Stimulated activated CD4-positive, alpha-beta T cell treated with anti-CD3 and anti-CD28 coated beads, Interleukin-1b, Interleukin-23, amount 100 ng/mL, for 1 hour (primary cell): ENCODE results near the gene FBXO38.
"Not testable (repeated sequence)": the region's sequence is repeated elsewhere in the genome, so short reads cannot be mapped to it uniquely, and the experiment has no call there.

Experiments
- DNase-seq, 2 donors: peaks; one replicate each; pipeline ENCODE4 v3.0.0-alpha.2; 2020; ENCODE audit warnings: low read depth in 2 of 2

The FBXO38 gene

DNA sequence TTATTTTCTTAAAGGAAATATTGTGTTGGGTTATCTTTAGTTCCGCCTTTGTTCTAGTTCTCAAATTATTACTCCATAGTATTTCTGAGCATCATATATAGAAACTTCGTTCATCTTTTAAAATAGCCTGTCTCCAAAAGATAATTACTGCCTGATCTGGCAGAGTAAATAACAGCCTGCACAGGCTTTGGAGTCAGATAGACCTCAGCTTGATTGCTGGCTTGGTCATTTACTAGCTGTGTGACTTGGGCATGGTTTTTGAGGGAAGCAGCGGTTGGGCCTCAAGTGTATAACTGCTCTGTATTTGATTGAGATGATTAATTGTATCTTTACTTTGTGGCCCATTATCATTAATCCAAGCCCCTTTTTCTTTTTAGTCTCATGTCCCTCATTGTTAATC lies 50.1 kb downstream of the FBXO38 start:
- DNase-seq, result no peak

DNA sequence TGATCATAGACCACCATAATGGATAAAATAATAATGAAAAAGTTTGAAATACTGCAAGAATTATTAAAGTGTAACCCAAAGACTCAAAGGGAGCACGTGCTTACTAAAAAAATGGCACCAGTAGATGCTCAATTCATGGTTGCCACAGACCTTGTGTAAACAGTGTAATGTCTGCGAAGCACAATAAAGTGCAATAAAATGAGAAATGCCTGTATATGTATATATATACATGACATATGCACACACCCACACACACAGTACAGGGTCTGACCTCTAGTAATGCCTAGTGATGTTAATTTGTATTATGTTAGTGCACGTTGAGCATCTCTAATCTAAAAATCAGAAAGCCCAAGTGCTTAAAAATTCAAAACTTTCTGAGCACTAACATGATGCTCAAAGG lies 52.3 kb downstream of the FBXO38 start:
- DNase-seq, result no peak

DNA sequence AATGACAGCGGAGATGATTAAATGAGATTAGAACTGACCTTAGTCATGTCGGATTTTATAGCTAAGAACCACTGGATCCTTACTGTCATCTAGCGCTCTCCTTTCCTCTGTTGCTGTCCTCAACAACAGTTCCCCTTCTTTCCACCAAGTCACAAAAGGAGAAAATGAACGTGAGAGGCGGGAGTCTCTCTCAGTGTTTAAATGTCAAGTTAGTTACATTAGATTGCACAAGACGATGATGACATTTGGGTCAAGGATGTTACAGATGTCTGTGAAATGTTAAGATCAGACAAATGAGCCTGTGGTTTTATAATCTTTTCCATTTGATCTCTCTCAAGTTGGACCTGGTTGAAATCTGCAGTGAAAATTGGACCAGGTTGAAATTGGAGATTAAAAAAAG lies 53.5 kb downstream of the FBXO38 start:
- no peak for DNase-seq

DNA sequence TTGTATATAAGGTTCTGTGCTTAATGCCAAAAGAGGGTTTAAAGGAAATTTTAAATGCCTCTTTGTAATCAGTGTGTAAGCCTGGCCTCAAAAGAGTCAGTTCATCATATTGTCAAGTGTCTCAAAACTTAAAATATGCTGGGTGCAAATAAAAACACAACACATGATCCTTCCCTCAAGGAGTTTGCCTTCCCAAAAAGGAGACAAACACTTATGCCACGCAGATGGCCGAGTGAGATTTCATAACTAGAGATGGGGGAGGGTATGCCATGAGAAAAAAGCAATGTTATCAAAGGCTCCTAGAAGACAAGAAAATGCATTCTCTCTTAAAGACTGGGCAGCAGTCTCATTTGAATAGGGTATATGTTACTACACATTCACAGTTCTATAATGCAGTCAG lies 55.2 kb downstream of the FBXO38 start:
- DNase-seq, result no peak

DNA sequence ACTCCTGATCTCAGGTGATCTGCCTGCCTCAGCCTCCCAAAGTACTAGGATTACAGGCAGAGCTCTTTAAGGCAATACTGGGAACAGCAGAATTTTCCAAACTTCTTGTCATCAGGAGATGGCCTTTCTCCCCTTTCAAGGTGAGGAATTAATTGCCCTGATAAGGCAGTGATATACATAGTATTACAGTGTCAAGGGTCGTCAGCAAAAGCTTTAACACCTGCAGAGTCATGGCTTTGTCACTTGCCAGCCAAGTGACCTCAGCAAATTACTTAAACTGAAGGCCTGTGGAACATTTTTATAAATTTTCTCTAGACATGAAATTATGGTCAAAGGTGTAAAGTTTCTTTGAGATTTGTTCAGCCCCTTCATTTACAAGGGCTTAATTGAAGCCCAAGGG lies 59.5 kb downstream of the FBXO38 start:
- DNase-seq, result no peak

DNA sequence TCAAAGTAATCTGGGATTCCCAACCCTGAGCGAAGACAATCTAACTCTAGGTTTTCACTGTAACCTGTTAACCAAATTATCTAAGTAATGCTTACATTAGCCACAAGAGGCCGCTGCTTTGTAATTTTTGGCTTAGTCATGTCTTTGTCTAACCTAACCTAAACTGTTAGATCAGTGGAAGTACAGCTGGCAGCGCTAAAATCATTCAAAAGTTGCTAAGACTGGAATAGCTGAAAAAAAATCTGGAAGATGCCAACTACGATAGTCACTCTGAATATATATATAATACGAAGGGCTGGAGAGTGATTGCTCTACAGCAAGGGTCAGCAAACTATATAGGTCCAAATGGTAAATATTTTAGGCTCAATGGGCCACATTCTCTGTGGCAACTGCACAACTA lies 60.2 kb downstream of the FBXO38 start:
- peak; percentile 3 to 7 for DNase-seq

DNA sequence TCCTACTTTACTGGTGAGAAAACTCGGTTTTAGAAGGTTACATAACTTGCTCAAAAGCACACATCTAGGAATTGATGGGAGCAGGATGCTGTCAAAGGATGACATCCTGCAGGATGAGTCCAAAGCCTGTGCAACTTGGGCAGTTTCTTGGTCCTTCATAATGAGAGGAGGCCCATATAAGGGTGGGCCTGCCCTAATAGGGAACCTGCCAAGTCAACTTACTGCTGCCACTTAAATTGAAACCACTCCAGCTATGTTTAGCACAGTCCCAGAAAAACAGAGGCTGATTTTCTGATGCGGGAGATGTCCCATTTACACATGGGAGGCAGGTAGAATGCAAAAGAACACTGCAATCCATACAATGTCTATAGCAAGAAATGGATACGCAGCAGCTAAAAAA lies 61.8 kb downstream of the FBXO38 start:
- DNase-seq, result no peak

DNA sequence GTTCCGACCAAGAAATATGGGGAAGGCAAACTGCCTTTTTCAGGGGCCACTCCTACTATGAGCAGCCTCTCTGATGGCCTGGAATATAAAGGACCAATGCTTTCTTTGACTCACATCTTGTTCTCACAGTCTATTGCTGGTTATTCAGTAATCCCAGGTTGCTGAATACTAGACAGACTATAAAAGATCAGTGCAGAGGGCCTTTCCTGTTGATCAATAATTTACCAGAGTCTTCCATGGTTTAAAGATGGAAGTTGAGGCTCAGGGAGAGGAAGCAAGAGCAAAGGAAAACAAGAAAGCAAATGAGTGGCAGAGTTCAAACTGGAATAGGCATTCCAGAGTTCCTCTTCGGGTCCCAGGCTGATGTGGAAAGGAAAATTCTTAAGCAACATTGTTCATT lies 62.9 kb downstream of the FBXO38 start:
- DNase-seq, result no peak

DNA sequence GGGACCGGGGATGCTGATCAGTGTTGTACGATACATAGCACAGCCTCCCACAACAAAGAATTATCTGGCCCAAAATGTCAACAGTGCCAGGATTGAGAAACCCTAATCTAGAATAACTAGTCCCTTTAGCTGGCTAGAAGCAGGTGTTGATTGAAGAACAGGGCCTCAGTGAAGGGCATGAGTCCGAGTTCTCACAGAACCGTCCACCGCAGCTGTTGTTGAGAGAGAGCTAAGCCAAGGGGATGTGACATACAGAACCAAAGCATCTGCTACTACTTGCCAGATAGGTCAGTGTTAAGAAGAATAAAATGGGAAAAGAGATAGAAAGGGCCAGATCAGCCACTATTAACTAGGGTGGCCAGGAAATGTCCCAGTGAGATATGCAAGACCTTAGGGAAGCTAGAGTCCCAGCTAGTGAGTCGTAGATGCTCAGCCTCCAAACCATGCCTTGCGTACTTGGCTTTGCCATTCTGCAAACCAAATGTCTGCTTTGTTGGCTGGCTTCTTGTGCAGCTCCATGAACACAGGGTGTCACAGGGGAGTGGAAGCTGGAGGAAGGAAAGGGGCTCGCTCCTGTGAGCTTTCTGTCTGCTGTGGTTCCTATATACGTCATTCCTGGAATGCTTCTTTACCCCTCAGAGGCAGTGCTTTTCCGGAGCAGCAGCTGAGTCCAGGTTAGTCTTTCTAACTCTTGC lies 68.9 kb downstream of the FBXO38 start:
- DNase-seq, result no peak

DNA sequence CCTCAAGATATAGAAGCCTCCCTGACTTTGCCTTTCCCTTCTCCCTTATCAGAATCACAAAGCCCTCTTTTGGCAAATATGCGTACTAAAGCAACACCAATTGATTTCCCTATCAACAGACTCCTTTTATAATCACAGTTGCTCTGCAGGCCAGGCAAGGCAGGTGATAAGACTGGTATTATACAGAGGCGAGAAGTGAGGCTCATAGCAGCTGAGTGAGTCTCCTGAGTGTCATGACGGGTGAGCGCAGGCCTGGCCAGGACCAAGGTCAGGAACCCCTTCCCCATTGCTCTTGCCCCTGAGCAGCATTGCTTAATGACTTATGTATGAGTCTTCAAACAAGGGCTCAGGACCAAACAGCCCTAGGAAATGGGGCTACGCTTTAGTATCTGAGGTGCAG lies 70.8 kb downstream of the FBXO38 start:
- no peak for DNase-seq

DNA sequence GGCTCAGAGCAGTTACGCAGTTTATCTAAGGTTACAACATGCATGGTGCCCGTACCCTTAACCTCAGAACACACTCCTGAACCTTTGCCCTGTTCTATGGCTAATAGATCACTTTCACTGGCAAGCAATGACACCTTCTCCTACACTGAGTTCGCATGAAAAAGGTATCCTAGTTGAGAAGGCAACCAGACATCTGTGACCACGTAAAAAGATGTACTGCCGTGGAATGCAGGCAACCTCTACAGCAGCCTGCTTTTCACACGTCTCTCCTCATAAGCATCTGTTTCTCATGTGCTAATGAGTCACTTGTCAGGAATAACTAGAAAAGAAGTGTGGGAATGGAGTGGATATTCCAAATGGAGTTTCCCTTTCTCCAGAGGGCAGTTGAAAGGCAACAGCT lies 71.4 kb downstream of the FBXO38 start:
- DNase-seq, result no peak

DNA sequence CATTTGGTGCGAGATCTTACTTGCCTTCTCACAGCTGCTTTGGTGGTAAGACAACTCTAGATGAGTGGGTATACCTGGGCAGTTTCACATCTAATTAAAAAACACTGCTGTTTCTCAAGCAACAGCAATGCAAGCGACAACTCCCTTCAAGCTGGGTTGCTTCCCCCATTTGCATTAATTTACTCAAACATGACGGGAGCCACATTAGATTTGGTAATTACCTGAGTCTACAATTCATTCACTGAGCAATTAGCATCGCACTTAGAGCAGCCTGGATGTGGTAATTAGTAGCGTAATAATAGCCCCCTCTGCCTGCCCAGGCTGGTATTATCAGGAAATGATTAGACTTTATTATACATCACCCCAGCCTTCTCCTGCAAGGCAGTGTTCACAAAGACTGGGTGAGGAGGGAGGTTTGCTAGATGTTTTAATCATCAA lies 73.4 kb downstream of the FBXO38 start:
- DNase-seq, result no peak

DNA sequence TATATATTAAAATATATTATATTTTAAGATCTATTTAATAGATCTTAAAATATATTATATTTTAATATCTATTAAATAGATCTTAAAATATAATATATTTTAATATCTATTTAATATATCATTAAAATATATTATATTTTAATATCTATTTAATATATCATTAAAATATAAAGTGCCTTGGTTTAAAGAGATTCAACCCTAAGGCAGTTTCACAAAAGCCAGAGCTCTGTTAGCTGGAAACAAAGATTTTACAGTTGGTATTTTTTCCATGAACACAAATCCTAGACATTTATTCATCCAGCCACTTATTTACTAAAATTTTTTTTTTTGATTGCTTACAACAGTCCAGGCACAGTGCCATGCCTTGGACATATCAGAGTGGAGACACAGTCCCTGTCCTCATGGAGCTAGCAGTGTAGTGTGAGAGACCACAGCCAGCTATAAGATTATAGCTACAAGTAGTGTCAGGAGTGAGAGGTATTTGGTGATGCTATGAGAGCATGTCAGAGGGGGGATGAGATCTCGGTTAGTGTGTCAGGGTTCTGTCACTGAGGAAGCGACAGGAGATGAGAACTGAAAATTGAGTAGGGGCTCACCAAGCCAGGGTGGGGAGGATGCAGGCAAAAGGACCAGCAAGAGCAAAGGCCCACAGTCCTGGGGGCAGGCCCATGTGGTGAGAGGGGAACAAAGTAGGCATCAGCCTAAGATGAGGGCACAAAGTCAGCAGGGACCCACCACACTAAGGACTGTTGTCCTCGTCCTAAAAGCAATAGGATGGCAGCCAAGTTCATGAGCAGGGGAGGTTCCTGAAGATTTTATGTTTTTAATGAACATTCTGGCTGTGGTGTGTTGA lies 74.5 kb downstream of the FBXO38 start:
- DNase-seq, result no peak

DNA sequence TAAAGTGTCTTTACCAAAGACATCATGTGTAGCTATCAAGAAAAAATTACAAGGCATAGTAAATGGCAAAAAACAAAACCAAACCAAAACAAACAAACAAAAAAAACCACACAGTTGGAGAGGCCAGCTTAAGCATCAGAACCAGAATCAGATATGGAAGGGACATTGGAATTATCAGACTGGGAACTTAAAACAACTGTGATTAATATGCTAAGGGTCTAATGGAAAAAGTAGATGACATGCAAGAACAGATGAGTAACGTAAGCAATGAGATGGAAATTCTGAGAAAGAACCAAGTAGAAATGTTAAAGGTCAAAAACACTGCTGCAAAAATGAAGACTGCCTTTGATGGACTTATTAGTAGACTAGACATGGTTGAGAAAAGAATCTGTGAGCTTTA lies 75.9 kb downstream of the FBXO38 start:
- no peak for DNase-seq

DNA sequence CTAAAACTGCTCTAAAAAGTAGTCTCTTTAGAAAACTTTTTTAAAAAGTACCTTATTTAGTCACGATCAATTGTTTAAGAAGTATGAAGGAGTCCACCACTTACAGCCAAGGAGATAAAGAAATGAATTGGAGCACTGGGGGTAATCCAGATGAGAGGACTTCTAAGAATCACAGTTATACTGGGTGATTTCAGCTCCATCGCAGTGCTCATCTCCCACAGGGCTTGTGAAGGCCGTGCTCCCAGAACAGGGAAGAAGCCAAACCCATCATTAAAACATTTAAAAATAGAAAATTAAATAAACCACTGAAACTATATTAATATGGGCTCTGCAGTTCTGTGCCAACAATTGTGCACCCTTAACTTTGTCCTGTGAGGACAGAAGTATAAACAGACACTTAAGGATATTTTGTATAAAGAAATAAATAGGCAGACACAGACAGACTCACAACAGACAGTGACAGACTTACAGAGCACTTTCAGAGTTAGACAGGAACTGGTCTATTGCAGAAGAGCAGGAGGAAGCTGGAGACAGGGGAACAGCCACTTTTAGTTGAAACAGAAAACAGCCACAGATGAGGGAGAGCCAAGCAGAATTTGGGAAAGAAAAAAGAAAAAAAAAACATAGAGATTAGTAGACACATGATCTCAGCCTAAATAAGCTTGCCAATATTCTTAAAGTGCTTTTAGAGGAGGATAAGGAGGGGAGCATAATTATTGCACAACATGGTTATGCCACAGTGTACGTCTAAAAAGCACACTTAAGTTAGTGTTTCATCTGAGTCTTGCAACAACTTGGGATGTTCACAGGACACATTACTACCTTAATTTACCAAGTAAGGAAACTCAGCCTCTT lies 81.8 kb downstream of the FBXO38 start:
- no peak for DNase-seq

DNA sequence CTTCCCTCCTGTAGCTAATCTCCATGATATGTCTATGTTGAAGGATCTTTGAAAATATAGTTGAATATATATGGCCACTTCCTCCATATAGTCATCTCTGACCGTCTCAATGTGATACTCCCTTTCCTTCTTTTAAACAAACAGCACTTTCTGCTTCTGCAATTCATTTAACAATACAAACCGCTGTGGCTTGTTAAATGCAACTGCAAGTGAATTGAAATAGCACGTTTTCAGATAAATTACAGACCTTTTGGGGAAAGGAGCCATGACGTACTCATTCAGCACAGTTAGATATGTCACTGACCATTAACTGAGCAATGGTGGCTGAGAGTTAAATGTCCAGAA lies 82.5 kb downstream of the FBXO38 start:
- no peak for DNase-seq

DNA sequence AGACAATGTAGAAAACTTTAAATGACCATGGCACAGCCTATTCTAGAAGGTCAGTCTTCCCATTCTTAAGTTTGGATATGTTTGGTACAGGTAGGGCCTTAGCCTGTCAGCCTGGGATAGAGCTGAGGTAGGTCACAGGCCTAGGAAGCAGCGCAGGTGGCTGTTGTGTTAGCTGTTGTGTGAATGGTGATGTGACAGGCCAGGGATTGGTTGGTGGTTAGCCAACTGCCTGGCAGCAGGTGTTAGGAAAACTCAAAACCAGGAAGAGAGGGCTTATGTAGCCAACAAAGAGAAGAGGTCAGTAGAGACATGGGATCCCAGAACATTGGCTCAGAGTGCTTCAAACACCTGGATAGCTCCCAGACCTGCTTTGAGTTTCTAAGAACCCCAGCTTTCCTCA lies 84.2 kb downstream of the FBXO38 start:
- no peak for DNase-seq

DNA sequence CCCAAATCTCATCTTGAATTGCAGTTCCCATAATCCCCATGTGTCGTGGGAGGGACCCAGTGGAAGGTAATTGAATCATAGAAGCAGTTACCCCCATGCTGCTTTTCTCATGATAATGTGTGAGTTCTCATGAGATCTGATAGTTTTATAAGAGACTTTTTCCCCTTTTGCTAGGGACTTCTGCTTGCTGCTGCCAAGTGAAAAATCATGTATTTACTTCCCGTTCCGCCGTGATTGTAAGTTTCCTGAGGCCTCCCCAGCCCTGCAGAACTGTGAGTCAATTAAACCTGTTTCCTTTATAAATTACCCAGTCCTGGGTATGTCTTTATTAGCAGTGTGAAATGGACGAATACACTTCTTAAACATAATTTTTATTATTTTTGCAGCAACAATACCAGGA lies 85.0 kb downstream of the FBXO38 start:
- not testable (repeated sequence) for DNase-seq

DNA sequence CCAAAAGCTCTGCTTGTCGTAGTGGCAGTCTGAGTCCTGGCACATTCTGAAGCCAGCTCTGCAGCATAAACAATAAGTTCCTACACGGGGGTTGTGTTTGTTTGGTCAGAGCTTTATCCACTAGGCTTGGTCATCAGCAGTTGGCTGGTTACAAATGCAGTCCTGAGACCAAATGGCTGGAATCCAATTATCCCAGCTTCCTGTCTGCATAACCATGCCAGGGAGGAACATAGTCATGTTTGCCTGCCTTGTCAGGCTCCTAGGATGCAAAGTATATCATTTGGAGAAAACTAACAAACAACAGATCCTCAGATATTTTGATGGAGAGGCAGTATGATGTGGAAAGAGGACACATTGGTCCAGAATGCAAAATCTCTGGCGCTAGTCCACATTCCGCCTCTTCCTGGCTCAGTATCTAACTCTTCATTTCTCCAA lies 85.8 kb downstream of the FBXO38 start:
- DNase-seq, result no peak

DNA sequence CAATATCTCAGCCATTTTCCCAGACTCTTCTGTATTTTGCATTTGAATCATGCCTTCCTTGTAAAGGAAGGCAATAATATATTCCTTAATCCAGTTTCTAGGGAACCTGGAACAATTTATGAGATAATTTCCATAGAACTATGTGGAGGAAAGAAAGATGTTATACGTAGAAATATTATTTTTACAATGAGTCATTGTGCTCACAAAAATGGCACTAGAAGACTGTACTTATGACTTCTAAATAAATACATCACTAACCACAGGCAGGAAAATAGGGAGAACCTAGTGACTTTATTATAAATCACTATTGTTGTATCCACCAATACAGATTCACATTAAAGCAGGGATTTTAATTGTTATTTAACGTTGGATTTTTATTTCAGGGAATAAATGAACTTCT lies 87.6 kb downstream of the FBXO38 start:
- DNase-seq, result no peak

DNA sequence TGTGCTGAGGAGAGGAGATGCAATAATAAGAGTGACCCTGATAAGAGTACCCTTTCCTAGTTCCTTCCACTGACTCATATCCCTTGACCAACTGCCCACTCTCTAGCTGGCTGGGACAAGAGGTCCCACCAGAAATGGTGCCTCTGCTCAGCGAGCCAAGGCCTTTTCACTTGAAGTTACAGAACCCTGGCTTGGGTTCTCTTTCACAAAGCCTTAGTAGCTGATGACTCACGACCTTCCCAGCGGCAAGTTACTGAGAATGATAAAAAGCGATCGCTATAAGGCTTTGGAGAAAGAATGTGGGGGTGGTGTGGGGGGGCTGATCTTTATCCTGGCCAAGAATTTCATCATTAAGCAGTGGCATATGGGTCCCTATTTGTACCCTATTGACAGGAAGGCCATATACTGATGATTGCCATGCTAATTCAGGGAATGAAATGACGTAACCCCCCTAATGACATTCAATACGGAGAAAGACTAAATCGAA lies 90.3 kb downstream of the FBXO38 start:
- no peak for DNase-seq

DNA sequence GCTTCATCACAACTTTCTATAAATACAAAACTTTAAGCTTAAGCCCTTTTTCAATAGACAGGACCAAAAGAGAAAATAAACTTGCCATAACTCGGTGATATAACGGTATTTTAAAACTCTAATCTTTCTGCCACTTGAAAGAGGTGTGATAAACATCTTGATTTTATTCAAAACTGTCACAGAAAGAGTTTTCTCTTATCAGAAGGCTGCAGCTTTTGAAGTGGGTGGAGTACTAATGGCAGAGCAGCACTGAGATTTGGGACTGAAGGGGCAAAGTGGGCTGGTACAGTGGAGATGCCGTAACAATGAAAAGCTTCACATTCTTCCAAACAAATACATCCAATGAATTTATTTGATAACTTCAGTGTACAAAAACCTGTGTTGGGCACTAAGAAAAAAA lies 92.5 kb downstream of the FBXO38 start:
- DNase-seq, result no peak
